KMS-11 (cell line): ENCODE results near the gene UBASH3B.

Experiments
- H2AFZ ChIP-seq: fragments of 200-600 bp; sonication (generic); 2 replicates; pipeline ENCODE4 v1.6.1; 2016; ENCODE audit warnings: antibody characterized with exemption, mixed run types, low read depth
- H3K27ac ChIP-seq: fragments of 200-600 bp; sonication (generic); 2 replicates; pipeline ENCODE4 v1.6.1; 2016; ENCODE audit warnings: mild to moderate bottlenecking, mixed run types
- H3K27me3 ChIP-seq: fragments of 200-600 bp; sonication (generic); 2 replicates; pipeline ENCODE4 v1.6.1; 2017; ENCODE audit warnings: mild to moderate bottlenecking, low read depth, mixed run types, moderate library complexity; ENCODE audit not compliant: insufficient read depth
- H3K36me3 ChIP-seq: fragments of 200-600 bp; sonication (generic); 2 replicates; pipeline ENCODE4 v1.6.1; 2017; ENCODE audit warnings: mild to moderate bottlenecking, mixed run types; ENCODE audit not compliant: insufficient read depth
- H3K4me1 ChIP-seq: fragments of 200-600 bp; sonication (generic); 2 replicates; pipeline ENCODE4 v1.6.1; 2016; ENCODE audit warnings: mild to moderate bottlenecking, low read depth, mixed run types; ENCODE audit not compliant: poor library complexity, severe bottlenecking
- H3K4me2 ChIP-seq: fragments of 200-600 bp; sonication (generic); 2 replicates; pipeline ENCODE4 v1.7.0; 2016; ENCODE audit warnings: mild to moderate bottlenecking, mixed run types
- H3K4me3 ChIP-seq: fragments of 200-600 bp; sonication (generic); IDR thresholded peaks from 2 replicates; pipeline ENCODE4 v1.6.1; 2017; ENCODE audit warnings: low read depth, low read length, mixed read lengths; ENCODE audit not compliant: insufficient read depth
- H3K79me2 ChIP-seq: fragments of 200-600 bp; sonication (generic); 2 replicates; pipeline ENCODE4 v1.6.1; 2016; ENCODE audit warnings: low read depth, mixed run types; ENCODE audit not compliant: insufficient read depth
- H3K9ac ChIP-seq: fragments of 200-600 bp; sonication (generic); 2 replicates; pipeline ENCODE4 v1.6.1; 2016; ENCODE audit warnings: mild to moderate bottlenecking, mixed run types
- H4K20me1 ChIP-seq: fragments of 200-600 bp; sonication (generic); 2 replicates; pipeline ENCODE4 v1.6.1; 2016; ENCODE audit warnings: mild to moderate bottlenecking, mixed run types; ENCODE audit not compliant: insufficient read depth
- CTCF ChIP-seq: fragments of 200-600 bp; sonication (generic); conservative IDR thresholded peaks from 2 replicates; pipeline ENCODE4 v1.6.1; 2017; ENCODE audit warnings: low read depth, mild to moderate bottlenecking, antibody characterized with exemption, low read length, moderate library complexity, mixed read lengths

Gene UBASH3B

GRCh38 chr11:122778148-122778547 is 122.6 kb downstream of the UBASH3B start:
- no peaks in the 10 kb centered on the region for H3K27me3 ChIP-seq
- TF ChIP-seq CTCF, result no peak
- no peak overlapping the region for H2AFZ ChIP-seq
- H4K20me1 ChIP-seq, result no peaks in the 10 kb centered on the region
- H3K27ac ChIP-seq, result no peak overlapping the region
- H3K4me3 ChIP-seq, result no peak overlapping the region
- no peaks in the 10 kb centered on the region for H3K36me3 ChIP-seq
- H3K79me2 ChIP-seq, result no peaks in the 10 kb centered on the region
- no peak overlapping the region for H3K9ac ChIP-seq
- no peak overlapping the region for H3K4me2 ChIP-seq
- no peaks in the 10 kb centered on the region for H3K4me1 ChIP-seq

- no peak overlapping the region for H2AFZ ChIP-seq
- no peak overlapping the region for H3K27ac ChIP-seq
- no peaks in the 10 kb centered on the region for H3K79me2 ChIP-seq
- no peaks in the 10 kb centered on the region for H3K27me3 ChIP-seq
- no peaks in the 10 kb centered on the region for H3K36me3 ChIP-seq
- H3K9ac ChIP-seq, result no peak overlapping the region
- H3K4me2 ChIP-seq, result no peak overlapping the region
- H3K4me3 ChIP-seq, result no peak overlapping the region
- TF ChIP-seq CTCF, result no peak
- no peaks in the 10 kb centered on the region for H4K20me1 ChIP-seq
- no peaks in the 10 kb centered on the region for H3K4me1 ChIP-seq
These were observed 123.6 kb downstream of the UBASH3B start for GRCh38 chr11:122779047-122779629.

- H4K20me1 ChIP-seq, result no peaks in the 10 kb centered on the region
- H3K27me3 ChIP-seq, result no peaks in the 10 kb centered on the region
- no peak for TF ChIP-seq CTCF
- H3K79me2 ChIP-seq, result no peaks in the 10 kb centered on the region
- no peak overlapping the region for H3K4me3 ChIP-seq
- no peak overlapping the region for H3K9ac ChIP-seq
- H3K4me1 ChIP-seq, result no peaks in the 10 kb centered on the region
- H2AFZ ChIP-seq, result no peak overlapping the region
- H3K36me3 ChIP-seq, result no peaks in the 10 kb centered on the region
- H3K4me2 ChIP-seq, result no peak overlapping the region
- H3K27ac ChIP-seq, result no peak overlapping the region
These were observed 124.9 kb downstream of the UBASH3B start for GRCh38 chr11:122780296-122780949.

- no peaks in the 10 kb centered on the region for H3K4me1 ChIP-seq
- H3K27ac ChIP-seq, result no peak overlapping the region
- no peaks in the 10 kb centered on the region for H3K79me2 ChIP-seq
- H3K4me2 ChIP-seq, result no peak overlapping the region
- 0 out of 2 replicates have a peak overlapping the region, but pooled peaks have one; percentile 10 for H2AFZ ChIP-seq
- H3K4me3 ChIP-seq, result no peak overlapping the region
- H3K9ac ChIP-seq, result no peak overlapping the region
- no peaks in the 10 kb centered on the region for H3K36me3 ChIP-seq
- no peaks in the 10 kb centered on the region for H3K27me3 ChIP-seq
- no peaks in the 10 kb centered on the region for H4K20me1 ChIP-seq
- peak; percentile 67 for TF ChIP-seq CTCF
These were observed 126.1 kb downstream of the UBASH3B start for GRCh38 chr11:122781378-122782195.
